Fibroblast of skin of abdomen (primary cell): ENCODE results near the gene ARHGEF7.
A peak's percentile ranks its signal among the peaks of the same experiment; 100 is the strongest.

Experiments used
- DNase-seq: peaks from one replicate; pipeline ENCODE4 v3.0.0-alpha.2; 2013

The ARHGEF7 gene

DNA sequence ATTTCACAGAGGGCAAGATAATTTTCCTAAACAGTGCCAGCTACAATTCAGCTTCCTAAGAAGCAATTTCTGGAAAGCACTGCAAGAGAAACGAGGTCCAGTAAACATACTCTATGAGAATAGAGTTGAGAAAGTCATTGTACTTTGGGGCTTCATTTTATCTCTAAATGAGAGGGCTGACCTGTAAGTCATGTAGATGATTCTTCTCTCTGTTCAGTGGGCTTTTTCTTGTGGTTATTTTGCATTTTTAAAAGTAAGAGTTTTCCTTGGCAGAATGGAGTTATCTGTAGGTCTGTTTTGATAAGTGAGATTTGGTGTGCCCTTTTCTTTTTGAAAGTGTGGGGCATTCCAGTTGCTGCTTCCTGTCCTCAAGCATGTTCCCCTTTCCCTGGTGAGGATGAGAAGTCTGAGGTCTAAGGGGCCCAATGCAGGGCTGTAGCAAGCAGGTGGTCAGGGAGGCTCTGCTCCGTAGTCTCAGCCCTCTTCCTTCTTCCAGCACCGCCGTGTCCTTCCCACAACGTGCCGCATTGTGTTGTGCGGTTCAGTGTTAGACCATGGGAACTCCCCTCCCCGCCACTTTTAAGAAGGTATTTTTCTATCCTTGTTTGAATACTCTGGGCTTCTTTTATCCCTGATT, 86.3 kb downstream of the ARHGEF7 start:
- no peak for DNase-seq

DNA sequence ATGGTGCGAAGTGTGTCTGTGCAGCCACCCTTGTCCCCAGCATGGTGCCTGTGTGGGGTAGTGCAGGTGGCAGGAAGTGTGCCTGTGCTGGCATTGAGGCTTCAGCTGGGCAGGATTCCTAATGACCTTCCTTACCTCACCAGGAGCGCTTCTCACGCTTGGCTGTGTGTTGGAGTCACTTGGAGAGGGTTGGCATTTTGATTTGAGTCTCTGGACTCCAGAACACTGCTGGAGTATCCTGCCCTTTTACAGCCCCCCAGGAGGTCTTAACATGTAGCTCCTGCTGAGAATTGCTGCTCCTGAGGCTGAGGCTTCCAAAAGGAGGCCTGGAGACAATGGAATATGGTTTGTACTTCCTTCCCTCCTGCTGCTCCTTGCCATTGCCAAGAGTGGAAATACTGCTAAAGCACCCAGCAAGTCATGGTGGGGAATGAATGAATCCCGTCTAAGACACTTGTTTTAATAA, 87.1 kb downstream of the ARHGEF7 start:
- DNase-seq = no peak

DNA sequence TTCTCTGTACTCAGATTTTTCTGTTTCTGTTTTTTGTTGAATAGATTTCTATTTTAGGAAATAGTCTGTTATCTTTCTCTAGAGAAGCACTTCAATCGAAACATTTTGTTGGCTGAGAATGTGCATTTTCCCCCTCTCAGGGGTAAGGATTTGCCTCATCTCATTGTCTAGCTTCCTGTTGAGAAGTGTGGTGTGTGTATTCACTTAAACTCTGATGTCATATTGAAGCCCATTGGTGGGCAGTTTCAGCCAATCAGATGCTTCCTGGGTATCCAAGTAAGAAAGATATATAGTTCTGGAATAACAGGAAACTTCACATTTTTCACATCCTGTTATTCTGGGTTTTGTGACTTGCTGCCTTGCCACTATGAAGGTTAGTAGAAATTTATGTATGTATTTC, 87.6 kb downstream of the ARHGEF7 start:
- DNase-seq = peak; percentile 86

DNA sequence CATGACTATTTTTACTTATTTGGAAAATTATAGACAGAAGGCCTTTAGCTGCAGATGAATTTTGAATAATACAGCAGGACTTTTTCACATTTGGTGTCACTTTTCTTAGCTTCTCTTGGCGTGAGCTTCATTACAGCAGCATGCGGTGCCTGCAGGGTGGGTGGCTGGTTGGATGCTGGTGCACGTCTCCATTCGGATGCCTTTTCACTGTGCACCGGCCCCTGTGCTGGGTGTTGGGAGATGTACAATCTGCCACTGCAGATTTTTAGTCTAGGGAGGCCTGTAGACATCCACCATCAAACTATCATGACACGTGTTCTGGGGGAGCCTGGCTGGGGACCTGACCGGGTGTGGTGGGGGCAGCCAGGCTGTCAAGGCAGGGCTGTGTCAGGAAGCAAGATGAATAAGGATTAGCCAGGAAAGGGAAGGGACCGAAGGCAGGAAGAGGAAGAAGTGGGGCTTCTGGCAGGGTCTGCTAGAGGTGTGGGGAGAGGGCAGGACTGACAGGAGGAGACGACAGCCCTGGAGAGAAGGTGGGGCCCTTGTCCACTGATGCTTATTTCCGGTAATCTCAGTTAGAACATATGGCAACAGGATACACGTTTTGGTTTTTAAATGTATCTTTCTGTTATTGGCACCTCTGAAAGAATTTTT, 88.8 kb downstream of the ARHGEF7 start:
- DNase-seq = no peak

DNA sequence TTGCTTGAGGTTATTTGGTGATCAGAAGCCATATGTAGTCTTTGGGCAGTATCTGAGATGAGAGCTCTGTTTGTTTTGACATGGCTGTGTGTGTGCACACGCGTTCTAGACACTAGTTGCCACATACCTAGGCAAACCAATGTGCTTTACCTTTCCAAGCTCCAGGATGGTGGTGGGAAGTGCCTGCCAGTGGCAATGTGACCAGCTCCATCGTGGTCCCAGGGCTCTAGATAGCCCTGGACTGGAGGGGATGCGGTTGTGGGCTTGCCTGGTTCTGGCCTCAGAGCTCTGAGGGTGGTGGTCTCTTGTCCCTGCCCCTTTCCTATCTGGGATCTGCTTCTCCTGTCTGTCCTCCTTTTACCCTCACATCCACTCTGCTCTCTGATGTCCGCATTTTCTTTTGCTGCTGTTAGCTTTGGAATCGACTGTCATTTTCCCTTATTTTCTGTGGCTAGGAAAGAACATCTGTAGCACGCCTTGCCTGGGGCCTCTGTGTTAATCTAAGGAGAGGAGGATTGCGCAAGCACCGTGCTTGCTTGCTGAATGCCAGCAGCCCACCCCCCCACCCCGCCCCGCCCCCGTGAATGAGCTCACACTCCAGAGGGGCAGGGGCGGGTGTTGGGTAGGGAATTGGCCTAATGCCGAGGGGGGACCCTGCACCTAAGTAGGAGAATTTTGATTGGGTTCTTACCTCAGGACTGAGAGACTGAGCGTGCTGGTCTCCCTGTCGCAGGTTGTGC, 89.5 kb downstream of the ARHGEF7 start:
- peak; percentile 84 for DNase-seq

DNA sequence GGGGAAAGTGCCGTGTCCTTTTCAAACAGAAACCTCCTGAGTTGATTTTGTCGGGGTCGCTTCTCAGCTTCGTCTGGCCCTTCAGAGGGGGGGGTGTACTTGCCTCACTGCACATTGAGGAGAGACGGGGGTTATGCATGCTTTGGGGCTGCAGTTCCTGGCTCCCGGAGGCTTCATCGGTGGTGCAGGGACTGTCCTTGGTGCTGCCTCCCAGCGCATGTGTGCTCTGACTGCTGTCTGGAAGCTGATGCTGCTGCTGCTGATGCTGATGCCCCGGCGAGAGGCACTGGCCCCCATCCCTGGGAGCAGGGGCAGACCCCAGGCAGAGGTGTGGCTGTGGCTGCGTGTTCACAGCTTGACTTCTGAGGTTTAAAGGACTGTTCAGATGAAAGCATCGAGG, 91.0 kb downstream of the ARHGEF7 start:
- no peak for DNase-seq

DNA sequence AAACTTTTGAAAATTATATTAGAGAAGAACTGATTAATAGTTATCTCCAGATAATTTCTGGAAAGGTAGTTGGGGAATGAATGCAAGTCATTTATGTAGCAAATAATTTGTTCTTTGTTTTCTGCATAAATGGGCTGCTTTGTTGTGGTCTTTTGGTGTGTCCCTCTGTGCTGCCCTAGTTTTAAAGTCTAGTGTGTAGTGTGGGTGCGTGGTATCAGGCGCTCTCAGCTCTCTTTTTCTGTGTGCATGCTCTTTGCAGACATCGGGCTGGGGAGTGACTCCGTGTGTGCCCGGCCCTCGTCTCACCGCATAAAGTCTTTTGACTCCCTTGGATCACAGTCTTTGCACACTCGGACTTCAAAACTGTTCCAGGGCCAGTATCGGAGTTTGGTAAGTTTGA, 94.5 kb downstream of the ARHGEF7 start:
- no peak for DNase-seq

DNA sequence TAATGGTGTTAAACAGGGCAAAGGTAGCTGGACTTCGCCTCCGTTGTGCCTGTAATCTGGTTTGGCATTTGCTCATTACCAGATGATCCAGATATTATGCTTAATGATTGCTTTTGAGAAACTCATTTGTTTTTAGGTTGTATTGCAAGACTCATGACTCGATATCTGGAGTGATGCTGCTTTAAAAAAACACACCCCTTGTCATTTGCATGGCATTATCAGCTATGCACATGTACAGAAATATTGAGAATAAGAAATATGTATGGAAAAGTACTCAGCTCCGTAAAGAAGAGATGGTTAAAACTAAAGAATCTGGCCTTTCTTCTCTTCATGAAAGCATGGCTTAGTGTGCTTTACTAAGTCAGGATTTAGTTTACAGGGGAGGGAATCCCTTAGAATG, 95.0 kb downstream of the ARHGEF7 start:
- no peak for DNase-seq

DNA sequence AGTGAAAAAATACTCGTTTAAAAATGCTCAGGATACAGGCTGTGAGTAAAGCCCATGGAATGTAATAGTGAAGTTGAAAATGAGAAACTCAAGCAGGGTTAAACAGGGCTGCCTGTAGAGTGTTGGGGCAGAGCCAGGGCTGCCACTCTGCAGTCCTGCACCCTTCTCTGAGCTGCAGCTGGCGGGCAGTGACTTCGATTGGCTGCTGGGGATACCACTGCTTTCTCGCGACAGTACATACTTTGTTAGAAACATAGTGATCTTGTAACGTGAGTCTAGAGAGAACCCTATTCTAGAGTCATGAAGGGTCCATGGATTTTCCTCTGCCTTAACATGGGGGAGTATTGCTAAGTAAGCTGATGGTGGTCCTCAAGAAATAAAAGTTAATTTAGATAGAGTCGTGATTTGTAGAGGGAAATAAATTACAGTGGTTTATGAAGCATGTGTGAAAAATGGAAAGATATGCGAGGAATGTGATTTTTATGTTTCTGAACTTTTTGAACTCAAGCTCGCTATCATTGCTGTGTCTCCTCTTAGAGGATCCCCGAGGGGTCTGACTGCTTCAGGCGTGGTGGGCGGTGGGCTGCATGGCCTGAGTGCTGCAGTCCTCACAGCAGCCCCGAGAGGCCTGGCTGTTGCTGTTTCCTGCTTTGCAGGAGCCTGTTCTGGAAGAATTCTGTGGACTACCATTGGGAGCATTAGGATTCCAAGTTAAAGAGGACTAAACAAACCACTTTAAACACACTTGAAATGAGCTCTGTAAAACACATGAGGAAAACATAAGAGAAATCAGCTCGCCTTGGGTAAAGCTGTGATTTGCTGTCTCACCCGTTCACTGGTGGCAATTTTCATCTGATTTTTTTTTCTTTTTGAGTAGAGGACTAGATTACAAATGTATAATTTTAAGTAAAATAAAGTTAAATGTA, 95.7 kb downstream of the ARHGEF7 start:
- DNase-seq = peak; percentile 94

DNA sequence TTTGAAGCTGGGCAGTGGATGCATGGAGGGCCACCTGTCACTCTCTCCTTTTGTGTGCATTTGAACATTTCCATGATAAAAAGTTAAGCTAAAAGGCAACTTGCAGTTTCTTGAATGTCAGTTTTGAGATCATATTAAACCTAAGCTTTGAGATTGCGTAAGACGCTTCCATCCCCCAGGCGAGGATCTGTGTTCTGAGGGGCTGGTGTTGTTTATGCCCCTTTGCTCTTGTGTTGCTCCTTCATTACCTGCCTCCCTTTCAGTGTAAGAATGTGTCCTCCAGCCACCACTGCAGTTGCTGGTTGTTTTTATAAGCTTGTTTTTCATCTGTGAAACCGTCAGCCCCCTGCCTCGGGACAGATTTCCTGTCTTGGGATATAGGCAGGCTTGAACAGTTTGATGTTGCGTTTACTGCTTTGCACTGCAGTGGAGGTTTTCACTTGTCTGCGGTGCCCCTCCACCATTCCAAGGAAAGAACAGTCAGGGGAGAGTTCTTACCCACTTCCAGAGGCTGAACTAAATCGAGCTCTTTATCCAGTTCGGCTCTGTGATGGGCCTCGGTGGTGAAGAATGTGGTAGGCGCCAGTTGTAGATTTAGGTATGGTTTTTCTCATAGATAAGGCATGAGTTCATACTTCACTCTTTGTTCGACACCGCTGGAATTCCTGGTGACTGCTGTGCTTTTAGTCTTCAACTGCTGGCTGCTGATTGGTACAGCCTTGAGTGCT, 96.8 kb downstream of the ARHGEF7 start:
- DNase-seq = peak; percentile 79

DNA sequence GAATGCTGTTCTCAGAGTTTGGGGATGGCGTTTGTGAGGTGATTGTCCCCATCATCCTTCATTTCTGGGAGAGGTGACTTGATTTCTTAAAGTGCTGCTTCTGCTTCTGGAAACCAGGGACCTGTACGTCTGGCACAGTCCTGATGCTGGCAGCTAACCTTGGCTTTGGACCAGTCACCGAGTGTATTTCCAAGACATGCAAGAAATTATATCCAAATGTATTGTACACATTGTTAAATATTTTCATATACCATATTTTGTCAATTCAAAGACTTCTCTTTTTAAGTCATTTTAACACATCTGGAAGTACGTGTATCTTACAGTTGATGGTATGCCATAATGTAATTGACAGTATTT, 97.4 kb downstream of the ARHGEF7 start:
- DNase-seq = no peak

DNA sequence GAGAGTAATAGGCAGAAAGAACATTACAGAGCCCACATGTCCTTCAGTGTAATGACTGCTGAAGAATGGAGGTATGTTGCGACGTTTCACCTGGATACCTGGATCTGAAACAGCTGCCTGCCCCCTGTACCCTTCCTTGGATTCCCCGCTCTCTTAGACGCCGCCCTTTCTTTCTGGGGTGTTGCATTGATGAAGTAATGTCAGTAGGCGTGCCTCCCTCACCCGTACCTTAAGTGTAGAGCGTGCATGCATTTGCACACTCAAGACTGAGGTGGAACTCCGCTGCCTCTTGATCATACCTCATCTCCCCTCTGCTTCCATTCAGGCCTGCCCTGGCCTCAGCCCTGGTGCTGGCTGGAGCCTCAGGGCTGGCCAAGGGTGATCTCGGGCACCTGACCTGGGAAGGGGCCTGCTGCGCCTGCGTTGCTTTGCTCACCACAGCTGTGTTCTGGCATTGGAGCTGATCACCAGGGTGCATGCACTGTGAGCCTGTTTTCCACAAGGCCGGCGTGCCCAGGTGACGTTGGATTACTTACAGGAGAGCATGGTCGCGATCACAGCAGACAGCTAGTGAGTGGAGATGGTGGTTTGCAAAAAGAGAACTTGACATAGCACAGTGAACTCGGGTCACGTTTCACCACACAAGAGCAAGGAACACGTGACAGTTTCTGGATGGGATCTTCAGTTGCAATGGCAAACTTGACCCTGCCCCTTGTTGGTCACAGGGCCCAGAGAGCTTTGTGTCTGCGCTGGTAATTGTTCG, 99.0 kb downstream of the ARHGEF7 start:
- DNase-seq = no peak

DNA sequence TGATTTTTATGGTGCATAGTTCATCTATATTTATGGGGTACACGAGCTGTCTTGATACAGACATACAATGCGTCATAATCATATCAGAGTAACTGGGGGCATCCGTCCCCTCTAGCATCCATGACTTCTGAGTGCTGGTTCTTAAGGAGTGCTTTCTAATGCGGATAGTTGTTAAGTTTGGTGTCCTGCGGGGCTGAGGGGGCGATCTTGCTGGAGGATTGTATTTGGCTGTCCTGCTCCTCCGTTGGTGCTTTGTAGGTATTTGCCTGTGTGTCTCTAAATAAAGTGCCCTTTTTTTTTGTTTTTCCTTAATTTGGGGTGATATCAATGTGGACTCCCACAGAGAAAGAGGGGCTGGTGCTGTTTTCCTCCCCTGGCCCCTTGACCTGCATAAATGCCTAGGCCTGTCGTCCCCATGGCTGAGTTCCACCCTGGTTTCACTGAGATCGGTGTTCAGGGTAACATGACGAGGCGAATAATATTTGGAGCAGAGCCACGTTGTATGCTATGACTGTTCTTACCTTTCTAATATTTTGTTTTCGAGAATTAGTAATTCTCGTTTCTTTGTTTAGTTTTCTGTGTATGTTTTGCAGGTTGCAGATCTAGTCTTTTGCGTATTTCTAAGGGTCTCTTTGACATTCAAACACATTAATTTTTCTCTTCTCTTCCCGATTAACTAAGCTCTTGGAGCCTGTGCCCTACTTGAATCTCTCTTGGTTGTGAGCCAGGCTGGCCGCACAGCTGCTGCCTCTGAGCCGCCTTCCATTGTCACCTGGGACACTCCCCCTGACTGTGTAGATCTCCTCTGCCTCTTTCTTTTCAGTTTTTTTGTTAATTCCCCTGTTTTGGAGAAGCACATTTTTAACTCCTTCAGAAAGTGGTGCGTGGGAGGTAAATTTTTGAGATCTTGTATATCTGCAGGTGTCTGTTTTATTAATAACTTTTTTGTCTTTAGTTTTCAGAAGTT, 100.3 kb downstream of the ARHGEF7 start:
- no peak for DNase-seq

DNA sequence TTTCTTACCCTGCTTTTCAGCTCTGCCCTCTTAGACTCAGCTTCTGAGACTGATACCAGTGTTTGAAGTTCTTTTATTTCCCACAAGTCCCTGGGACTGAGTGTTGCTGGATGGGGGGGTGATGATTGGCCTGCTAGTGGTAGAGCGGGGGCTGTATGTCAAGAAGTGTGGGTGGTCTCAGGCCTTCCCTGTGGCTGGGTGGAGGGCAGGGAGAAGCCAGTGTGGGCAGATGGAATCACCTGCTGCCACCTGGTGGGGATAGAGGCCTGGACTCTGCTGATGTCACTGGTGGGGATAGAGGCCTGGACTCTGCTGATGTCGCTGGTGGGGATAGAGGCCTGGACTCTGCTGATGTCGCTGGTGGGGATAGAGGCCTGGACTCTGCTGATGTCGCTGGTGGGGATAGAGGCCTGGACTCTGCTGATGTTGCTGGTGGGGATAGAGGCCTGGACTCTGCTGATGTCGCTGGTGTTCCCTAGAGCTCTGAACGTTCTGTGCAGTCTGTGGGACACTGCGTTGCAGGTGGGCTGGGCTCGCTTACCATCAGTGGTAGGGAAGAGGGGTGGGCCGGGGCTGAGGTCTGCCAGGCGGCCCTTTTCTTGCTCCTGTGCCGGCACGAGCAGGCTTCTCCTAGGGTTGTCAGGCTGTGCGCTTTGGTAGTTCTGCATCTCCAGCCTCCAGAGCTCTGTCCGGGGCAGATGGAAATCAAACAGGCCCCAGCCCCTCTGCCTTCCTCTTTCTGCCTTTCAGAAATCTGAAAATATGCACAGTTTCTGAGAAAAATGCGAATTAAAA, 101.3 kb downstream of the ARHGEF7 start:
- peak; percentile 45 for DNase-seq

DNA sequence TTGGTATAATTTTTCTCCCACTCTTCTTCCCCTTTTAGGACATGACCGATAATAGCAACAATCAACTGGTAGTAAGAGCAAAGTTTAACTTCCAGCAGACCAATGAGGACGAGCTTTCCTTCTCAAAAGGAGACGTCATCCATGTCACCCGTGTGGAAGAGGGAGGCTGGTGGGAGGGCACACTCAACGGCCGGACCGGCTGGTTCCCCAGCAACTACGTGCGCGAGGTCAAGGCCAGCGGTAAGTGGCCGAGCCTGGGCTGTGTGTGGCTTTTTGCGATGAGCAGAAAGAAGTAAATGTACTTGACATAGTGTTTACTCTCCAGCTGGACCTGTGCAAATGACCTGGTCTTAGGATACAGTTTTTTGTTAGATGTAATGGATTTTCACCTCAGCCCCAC, 102.5 kb downstream of the ARHGEF7 start:
- DNase-seq = no peak

DNA sequence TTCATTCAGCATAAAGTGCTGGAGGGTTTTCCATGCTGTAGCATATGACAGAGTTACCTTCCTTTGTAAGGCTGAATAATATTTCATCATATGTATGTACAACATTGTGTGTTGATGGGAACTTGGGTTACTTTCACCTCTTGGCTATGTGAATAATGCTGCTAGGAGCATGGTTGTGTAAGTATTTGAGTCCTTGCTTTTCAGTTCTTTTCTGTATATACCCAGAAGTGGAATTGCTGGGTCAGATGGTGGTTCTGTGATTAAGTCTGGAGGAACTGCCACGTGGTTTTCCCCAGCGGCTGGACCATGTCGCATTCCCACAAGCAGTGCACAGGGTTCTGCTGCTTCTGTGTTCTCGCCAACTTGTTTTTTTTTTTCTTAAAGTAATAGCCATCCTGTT, 104.2 kb downstream of the ARHGEF7 start:
- peak; percentile 79 for DNase-seq

DNA sequence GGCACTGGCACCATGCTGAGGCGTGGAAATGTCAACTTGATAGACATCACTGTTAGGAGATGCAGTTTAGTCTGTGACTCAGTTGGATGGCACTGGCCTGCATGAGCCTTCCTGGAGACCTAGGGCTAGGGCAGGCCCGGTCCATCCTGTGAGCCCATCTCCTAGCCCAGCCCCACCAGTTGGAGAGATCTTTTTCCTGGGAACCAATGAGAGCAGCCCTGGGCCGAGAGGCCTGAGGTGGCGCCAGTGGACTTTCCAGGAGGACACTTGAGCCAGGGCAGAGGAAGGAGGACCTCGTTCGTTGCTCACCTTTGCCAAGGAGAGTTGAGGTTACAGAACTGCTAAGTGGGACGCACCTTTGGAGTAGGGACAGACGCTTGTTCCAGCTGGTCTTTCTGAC, 104.8 kb downstream of the ARHGEF7 start:
- DNase-seq = no peak

DNA sequence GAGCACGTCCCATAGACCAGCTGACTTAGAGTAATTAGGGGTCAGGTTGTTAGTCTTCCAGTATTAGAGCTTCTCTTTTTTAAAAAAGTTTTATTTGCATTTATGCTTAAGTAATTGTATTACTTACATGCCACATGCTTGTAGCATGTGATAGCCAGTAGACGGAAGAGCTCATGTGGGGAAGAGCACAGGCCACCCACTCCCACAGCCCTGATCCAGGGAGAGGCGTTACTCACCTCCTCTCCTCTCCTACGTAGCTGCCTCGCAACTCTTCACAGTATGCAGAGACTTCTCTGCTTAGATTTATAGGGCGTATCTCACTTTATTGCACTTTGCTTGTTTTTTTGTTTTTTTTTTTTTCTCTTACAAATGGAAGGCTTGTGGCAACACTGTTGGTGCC, 110.1 kb downstream of the ARHGEF7 start:
- DNase-seq = no peak
